Dermis blood vessel endothelial cell (primary cell): Measurements from ENCODE around the gene WNT9B. TPM values are rescaled to one million over a fixed set of nuclear protein-coding genes. Genes with fewer than 3 reads are reported as not detected.

Experiments
- DNase-seq: peaks from one replicate; pipeline ENCODE4 v3.0.0; 2010
- total RNA-seq: library from RNA; depleted of rRNA; stranded (reverse); fragments of >200 nt; gene quantifications from 2 replicates; pipeline ENCODE4 v1.2.3, GENCODE V29; 2014

Gene WNT9B
- total RNA-seq, 1 donor from 2014 or later = not detected

GRCh38 chr17:46854515-46854914, 3.1 kb downstream of the WNT9B start:
- DNase-seq = no peak

- no peak for DNase-seq
Observed at GRCh38 chr17:46854948-46855347, 3.6 kb downstream of the WNT9B start.

GRCh38 chr17:46857600-46857999, 6.2 kb downstream of the WNT9B start:
- DNase-seq = no peak

GRCh38 chr17:46859996-46860395, 8.6 kb downstream of the WNT9B start:
- DNase-seq = no peak

GRCh38 chr17:46862949-46863348, 11.6 kb downstream of the WNT9B start:
- DNase-seq = no peak

- DNase-seq = no peak
Observed at GRCh38 chr17:46863383-46864121, 12.2 kb downstream of the WNT9B start.

- DNase-seq = no peak
Observed at GRCh38 chr17:46865100-46865499, 13.7 kb downstream of the WNT9B start.

- no peak for DNase-seq
Observed at GRCh38 chr17:46866325-46866724, 14.9 kb downstream of the WNT9B start.

- DNase-seq = no peak
Observed at GRCh38 chr17:46866747-46867146, 15.4 kb downstream of the WNT9B start.

- DNase-seq = no peak
Observed at GRCh38 chr17:46868689-46869187, 17.4 kb downstream of the WNT9B start.

GRCh38 chr17:46869296-46869695, 17.9 kb downstream of the WNT9B start:
- no peak for DNase-seq

- no peak for DNase-seq
Observed at GRCh38 chr17:46869975-46870803, 18.8 kb downstream of the WNT9B start.

GRCh38 chr17:46872421-46872820, 21.0 kb downstream of the WNT9B start:
- no peak for DNase-seq

GRCh38 chr17:46873941-46874645, 22.7 kb downstream of the WNT9B start:
- DNase-seq = no peak

- DNase-seq = no peak
Observed at GRCh38 chr17:46874906-46875305, 23.5 kb downstream of the WNT9B start.

- no peak for DNase-seq
Observed at GRCh38 chr17:46875849-46876352, 24.5 kb downstream of the WNT9B start.

GRCh38 chr17:46876353-46876887, 25.0 kb downstream of the WNT9B start:
- no peak for DNase-seq

GRCh38 chr17:46876926-46877325, 25.5 kb downstream of the WNT9B start:
- no peak for DNase-seq

- DNase-seq = no peak
Observed at GRCh38 chr17:46877466-46877865, 26.1 kb downstream of the WNT9B start.

- DNase-seq = peak; percentile 8
Observed at GRCh38 chr17:46878055-46878454, 26.7 kb downstream of the WNT9B start.

- no peak for DNase-seq
Observed at GRCh38 chr17:46879101-46879500, 27.7 kb downstream of the WNT9B start.

GRCh38 chr17:46881015-46881414, 29.6 kb downstream of the WNT9B start:
- DNase-seq = no peak

- no peak for DNase-seq
Observed at GRCh38 chr17:46882666-46883065, 31.3 kb downstream of the WNT9B start.
